PFSK-1 (cell line): ENCODE data around the gene POLR3B.

ENCODE experiments used
- POLR2AphosphoS5 ChIP-seq: IDR thresholded peaks from 2 replicates; pipeline ENCODE4 v1.6.1; 2012; ENCODE audit warnings: low read depth, mild to moderate bottlenecking, control low read depth, low read length, moderate library complexity
- SIN3A ChIP-seq: IDR thresholded peaks from 2 replicates; pipeline ENCODE4 v1.6.1; 2012; ENCODE audit warnings: mild to moderate bottlenecking, low read length, moderate library complexity, borderline replicate concordance; ENCODE audit not compliant: insufficient read depth
- TAF1 ChIP-seq: IDR thresholded peaks from 2 replicates; pipeline ENCODE4 v1.6.1; 2012; ENCODE audit warnings: low read length, control low read depth, borderline replicate concordance; ENCODE audit not compliant: insufficient read depth

DNA sequence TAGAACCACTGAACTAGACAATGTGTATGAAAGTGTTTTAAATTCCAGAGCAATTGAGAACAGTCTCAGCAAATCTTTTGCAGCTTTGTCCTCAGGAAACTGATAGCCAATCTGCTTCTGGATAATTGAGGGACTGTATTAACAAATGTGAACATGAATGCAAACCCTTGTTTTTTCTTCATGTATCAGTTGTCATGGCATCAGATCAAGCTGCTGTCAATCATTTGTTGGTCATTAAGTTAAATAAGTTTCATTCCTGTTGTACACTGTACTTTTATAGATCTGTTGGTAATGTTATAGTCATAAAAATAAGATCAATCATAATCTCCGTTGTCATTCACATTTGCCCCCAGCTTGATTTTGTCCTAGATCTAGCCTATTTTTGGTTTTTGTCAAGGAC, 159.8 kb downstream of the POLR3B start:
- TF ChIP-seq POLR2AphosphoS5 (no peak), SIN3A (no peak), TAF1 (no peak)
